Fibroblast of pulmonary artery (primary cell): Measurements from ENCODE around the gene KRT27.
A peak's percentile ranks its signal among the peaks of the same experiment; 100 is the strongest.

Experiments
- DNase-seq: peaks from one replicate; pipeline ENCODE4 v3.0.0-alpha.2; 2010; ENCODE audit warnings: low read depth
- H3K4me3 ChIP-seq: replicated peaks from 2 replicates; pipeline ENCODE4 v1.5.1; 2011; ENCODE audit warnings: low read depth, mild to moderate bottlenecking, control low read depth, low read length, moderate library complexity
- CTCF ChIP-seq: IDR thresholded peaks from 2 replicates; pipeline ENCODE4 v1.5.1; 2011; ENCODE audit warnings: mild to moderate bottlenecking, control low read depth, low read length, inconsistent platforms; ENCODE audit errors: missing control alignments

KRT27 gene

DNA sequence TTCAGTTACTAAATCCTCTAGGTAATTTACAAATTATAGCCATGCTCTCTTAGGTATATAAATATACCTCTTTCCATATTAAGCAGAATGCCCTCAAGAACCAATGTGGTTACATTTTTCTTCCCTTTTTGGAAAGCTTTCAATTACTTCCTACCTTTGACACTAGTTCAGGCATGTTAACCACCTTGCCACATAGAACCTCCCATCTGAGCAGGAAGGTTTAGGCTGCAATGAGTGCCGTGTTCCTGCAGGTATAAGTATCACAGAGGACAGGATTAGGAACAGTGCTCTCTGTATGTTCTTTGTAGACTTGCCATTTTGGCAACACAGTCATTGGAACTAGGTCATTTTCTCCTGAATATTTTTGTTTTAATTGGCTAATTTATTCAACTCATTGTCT, 47.3 kb downstream of the KRT27 start:
- no peak for TF ChIP-seq CTCF
- no peak for DNase-seq
- H3K4me3 ChIP-seq, result no peak overlapping the region

- no peak for DNase-seq
- no peak overlapping the region for H3K4me3 ChIP-seq
- TF ChIP-seq CTCF, result no peak
These were observed 48.3 kb downstream of the KRT27 start for GRCh38 chr17:40734018-40734417.

- H3K4me3 ChIP-seq, result no peak overlapping the region
- TF ChIP-seq CTCF, result no peak
These were observed 51.4 kb downstream of the KRT27 start for GRCh38 chr17:40730970-40731369.

DNA sequence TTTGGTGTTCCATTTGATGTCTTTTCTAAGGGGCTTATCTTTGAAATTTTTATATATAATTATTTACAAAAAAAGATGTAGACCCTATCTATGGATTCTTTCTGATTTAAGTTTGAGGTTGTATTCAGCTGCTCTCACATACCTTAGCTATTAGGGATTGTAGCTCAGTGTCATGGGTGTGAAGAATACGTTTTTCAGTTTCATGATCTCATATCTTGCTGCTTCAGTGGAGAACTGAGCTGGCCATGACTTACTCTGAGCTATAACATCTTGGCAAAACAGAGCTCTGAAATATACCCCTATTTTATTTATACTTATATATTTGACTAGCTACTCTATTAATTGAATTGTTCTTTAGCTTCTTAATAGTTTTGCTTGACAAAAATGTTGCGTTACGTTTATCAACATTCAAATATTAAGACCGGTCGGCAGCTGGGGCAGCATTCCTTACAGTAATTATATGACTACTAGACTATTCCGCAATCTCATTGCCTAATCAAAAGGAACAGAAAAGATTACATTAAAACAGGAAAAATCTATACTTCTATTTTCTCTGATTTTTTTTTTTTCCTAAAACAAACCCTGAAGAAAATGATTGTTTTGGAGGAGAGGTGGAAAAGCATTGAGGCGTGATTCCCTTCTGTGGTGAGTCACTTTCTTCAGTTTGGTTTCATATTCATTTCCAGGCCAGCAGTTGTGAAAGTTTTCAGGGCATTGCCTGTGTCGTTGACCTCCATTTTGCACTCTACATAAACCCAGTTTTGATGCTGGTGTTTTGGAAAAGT, 54.7 kb downstream of the KRT27 start:
- TF ChIP-seq CTCF, result no peak
- H3K4me3 ChIP-seq, result no peak overlapping the region

More at GRCh38 chr17:40730970-40731369, 51.4 kb downstream of the KRT27 start:
- no peak for DNase-seq

GRCh38 chr17:40726919-40727318, 55.4 kb downstream of the KRT27 start:
- no peak overlapping the region for H3K4me3 ChIP-seq
- peak; percentile 6 for DNase-seq
- peak; percentile 23 for TF ChIP-seq CTCF

More for the DNA sequence above, 54.7 kb downstream of the KRT27 start:
- peak; percentile 13 for DNase-seq
